Parathyroid adenoma (tissue), 2 donors: Measurements from ENCODE around the gene ALDH1L1.
"Not testable (repeated sequence)": the region's sequence is repeated elsewhere in the genome, so short reads cannot be mapped to it uniquely, and the experiment has no call there.

Experiments
- H2AFZ ChIP-seq: fragments of 300-600 bp; sonication (generic); one replicate; pipeline ENCODE4 v1.7.0; 2017; ENCODE audit warnings: antibody characterized with exemption, mild to moderate bottlenecking
- H3K27ac ChIP-seq: fragments of 300-600 bp; sonication (generic); one replicate; pipeline ENCODE4 v1.7.0; 2017
- H3K27me3 ChIP-seq: fragments of 300-600 bp; sonication (generic); one replicate; pipeline ENCODE4 v1.7.0; 2017; ENCODE audit warnings: low read length; ENCODE audit not compliant: control insufficient read depth, insufficient read depth
- H3K36me3 ChIP-seq: fragments of 300-600 bp; sonication (generic); one replicate; pipeline ENCODE4 v1.7.0; 2017; ENCODE audit warnings: low read length; ENCODE audit not compliant: control insufficient read depth, insufficient read depth
- H3K4me1 ChIP-seq: fragments of 300-600 bp; sonication (generic); one replicate; pipeline ENCODE4 v1.7.0; 2017; ENCODE audit warnings: control low read depth
- H3K4me2 ChIP-seq: fragments of 300-600 bp; sonication (generic); one replicate; pipeline ENCODE4 v1.7.0; 2017; ENCODE audit warnings: low read length
- H3K4me3 ChIP-seq: fragments of 300-600 bp; sonication (generic); one replicate; pipeline ENCODE4 v1.7.0; 2017; ENCODE audit warnings: low read depth, low read length
- H3K79me2 ChIP-seq: fragments of 300-600 bp; sonication (generic); one replicate; pipeline ENCODE4 v1.7.0; 2017; ENCODE audit warnings: control low read depth
- H3K9ac ChIP-seq: fragments of 300-600 bp; sonication (generic); one replicate; pipeline ENCODE4 v1.7.0; 2017; ENCODE audit warnings: mild to moderate bottlenecking
- H3K9me3 ChIP-seq: fragments of 300-600 bp; sonication (generic); one replicate; pipeline ENCODE4 v1.7.0; 2017; ENCODE audit warnings: low read length; ENCODE audit not compliant: control insufficient read depth
- TF ChIP-seq, protein P1 (sequence below): fragments of 300-600 bp; sonication (generic); IDR thresholded peaks from one replicate; pipeline ENCODE4 v1.7.0; 2017; ENCODE audit warnings: antibody characterized with exemption, mild to moderate bottlenecking
- donor health status: primary hyperparathyroidism.

Gene ALDH1L1

DNA sequence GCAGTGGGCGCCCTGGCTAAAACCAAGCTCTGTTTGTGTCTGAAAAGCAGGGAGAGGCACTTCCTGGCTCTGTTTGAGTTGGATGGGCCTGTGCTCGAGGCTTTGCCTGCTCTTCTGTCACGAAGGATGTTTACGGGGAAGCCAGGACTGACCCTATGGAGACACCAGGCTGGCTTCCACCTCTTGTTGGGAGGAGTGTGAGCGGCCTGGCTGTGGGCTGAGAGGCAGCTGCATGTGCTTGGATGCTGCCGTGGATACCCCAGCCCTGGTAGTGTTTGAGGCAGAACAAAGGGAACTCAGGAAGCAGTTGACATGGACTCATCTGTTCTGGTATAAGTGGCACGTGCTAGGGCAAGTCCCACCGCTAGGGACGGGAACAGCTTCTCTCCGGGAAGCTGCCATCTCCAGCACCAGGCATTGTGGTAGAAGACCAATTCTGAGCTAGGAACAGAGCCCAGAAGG is 78.8 kb downstream of the ALDH1L1 start:
- Histone ChIP-seq H3K27me3 (no peaks in the 10 kb centered on the region), H3K9me3 (no peaks in the 10 kb centered on the region), H3K4me2 (no peak overlapping the region), H3K27ac (no peak overlapping the region), H3K4me3 (no peak overlapping the region), H2AFZ (no peak overlapping the region), H3K79me2 (no peaks in the 10 kb centered on the region), H3K9ac (no peak overlapping the region), H3K4me1 (no peaks in the 10 kb centered on the region), H3K36me3 (no peaks in the 10 kb centered on the region)
- TF ChIP-seq, protein P1, sequence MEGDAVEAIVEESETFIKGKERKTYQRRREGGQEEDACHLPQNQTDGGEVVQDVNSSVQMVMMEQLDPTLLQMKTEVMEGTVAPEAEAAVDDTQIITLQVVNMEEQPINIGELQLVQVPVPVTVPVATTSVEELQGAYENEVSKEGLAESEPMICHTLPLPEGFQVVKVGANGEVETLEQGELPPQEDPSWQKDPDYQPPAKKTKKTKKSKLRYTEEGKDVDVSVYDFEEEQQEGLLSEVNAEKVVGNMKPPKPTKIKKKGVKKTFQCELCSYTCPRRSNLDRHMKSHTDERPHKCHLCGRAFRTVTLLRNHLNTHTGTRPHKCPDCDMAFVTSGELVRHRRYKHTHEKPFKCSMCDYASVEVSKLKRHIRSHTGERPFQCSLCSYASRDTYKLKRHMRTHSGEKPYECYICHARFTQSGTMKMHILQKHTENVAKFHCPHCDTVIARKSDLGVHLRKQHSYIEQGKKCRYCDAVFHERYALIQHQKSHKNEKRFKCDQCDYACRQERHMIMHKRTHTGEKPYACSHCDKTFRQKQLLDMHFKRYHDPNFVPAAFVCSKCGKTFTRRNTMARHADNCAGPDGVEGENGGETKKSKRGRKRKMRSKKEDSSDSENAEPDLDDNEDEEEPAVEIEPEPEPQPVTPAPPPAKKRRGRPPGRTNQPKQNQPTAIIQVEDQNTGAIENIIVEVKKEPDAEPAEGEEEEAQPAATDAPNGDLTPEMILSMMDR, result no peak

- Histone ChIP-seq H3K4me1 (no peaks in the 10 kb centered on the region), H3K9me3 (no peaks in the 10 kb centered on the region), H3K4me2 (no peak overlapping the region), H3K4me3 (no peak overlapping the region), H3K27ac (no peak overlapping the region), H3K27me3 (no peaks in the 10 kb centered on the region), H2AFZ (no peak overlapping the region), H3K9ac (no peak overlapping the region), H3K79me2 (no peaks in the 10 kb centered on the region), H3K36me3 (no peaks in the 10 kb centered on the region)
- TF ChIP-seq, protein P1, result no peak
Measured at GRCh38 chr3:126100634-126101301, 79.6 kb downstream of the ALDH1L1 start.

DNA sequence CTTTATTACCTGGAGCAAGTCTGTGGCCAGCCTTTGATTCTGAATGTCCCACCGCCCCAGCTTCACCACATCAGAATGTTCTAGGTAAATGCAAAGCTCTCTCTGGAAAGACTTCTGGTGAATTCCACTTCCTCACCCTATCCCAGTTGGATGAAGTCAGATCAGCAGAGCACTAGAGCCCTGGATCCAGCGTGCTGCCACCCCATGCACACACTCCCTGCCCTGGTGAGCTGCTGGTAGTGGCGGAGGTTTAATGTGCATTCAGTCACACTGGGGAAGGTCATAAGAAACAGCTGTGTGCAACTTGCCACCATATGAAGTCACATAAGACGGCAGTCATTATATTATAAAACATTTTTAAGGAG is 80.1 kb downstream of the ALDH1L1 start:
- H3K36me3 ChIP-seq, result no peaks in the 10 kb centered on the region
- H3K27me3 ChIP-seq, result no peaks in the 10 kb centered on the region
- H3K4me3 ChIP-seq, result no peak overlapping the region
- no peaks in the 10 kb centered on the region for H3K79me2 ChIP-seq
- no peak overlapping the region for H2AFZ ChIP-seq
- H3K4me2 ChIP-seq, result no peak overlapping the region
- H3K27ac ChIP-seq, result no peak overlapping the region
- H3K9me3 ChIP-seq, result no peaks in the 10 kb centered on the region
- H3K9ac ChIP-seq, result no peak overlapping the region
- H3K4me1 ChIP-seq, result no peaks in the 10 kb centered on the region
- TF ChIP-seq, protein P1, result no peak

DNA sequence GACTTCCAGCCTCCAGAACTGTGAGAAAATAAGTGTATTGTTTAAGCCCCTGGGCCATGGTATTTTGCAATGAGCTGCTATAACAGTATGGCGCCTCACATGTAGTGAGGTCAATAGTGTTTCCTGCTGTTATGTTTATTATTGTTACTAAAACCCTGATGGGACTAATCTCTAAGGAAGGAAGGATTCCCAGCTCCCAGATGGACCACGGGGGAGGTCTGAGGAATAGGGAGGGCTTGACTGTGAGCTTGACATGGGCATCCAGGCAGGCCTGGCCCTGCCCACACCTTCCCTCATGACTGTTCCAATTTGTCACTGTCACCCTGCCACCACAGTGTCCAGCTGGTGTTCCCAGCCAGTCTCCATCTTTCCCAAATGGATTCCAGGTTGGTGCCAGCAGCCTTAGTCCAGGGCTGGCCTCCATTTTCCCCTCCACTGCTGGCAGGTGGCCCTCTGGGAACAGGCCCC is 82.0 kb downstream of the ALDH1L1 start:
- H3K27me3 ChIP-seq, result no peaks in the 10 kb centered on the region
- no peaks in the 10 kb centered on the region for H3K9me3 ChIP-seq
- no peak overlapping the region for H3K9ac ChIP-seq
- H3K27ac ChIP-seq, result no peak overlapping the region
- no peak overlapping the region for H3K4me2 ChIP-seq
- no peaks in the 10 kb centered on the region for H3K36me3 ChIP-seq
- TF ChIP-seq, protein P1, result no peak
- no peaks in the 10 kb centered on the region for H3K4me1 ChIP-seq
- no peak overlapping the region for H2AFZ ChIP-seq
- H3K4me3 ChIP-seq, result no peak overlapping the region
- H3K79me2 ChIP-seq, result no peaks in the 10 kb centered on the region

GRCh38 chr3:126097801-126098200 is 82.6 kb downstream of the ALDH1L1 start:
- H3K9me3 ChIP-seq, result no peaks in the 10 kb centered on the region
- no peak overlapping the region for H3K4me3 ChIP-seq
- TF ChIP-seq, protein P1, result no peak
- H2AFZ ChIP-seq, result no peak overlapping the region
- no peak overlapping the region for H3K4me2 ChIP-seq
- no peaks in the 10 kb centered on the region for H3K36me3 ChIP-seq
- H3K79me2 ChIP-seq, result no peaks in the 10 kb centered on the region
- H3K27ac ChIP-seq, result no peak overlapping the region
- no peaks in the 10 kb centered on the region for H3K4me1 ChIP-seq
- no peaks in the 10 kb centered on the region for H3K27me3 ChIP-seq
- no peak overlapping the region for H3K9ac ChIP-seq

DNA sequence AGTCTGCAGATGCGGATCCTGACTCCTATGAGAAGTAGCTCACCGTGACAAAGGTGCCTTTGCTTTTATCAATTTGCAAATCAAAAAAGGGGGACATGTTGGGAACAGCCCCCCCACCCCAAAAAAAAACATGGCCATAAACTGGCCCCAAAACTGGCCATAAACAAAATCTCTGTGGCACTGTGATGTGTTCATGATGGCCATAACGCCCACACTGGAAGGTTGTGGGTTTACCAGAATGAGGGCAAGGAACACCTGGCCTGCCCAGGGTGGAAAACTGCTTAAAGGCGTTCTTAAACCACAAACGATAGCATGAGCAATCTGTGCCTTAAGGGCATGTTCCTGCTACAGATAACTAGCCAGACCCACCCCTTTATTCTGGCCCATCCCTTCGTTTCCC is 84.1 kb downstream of the ALDH1L1 start:
- not testable (repeated sequence) for H3K27ac ChIP-seq, H3K4me2 ChIP-seq, H3K9ac ChIP-seq, H3K79me2 ChIP-seq, H3K4me3 ChIP-seq, H3K27me3 ChIP-seq, H3K9me3 ChIP-seq, H3K36me3 ChIP-seq, H3K4me1 ChIP-seq, H2AFZ ChIP-seq

GRCh38 chr3:126092128-126092527 is 88.3 kb downstream of the ALDH1L1 start:
- not testable (repeated sequence) for H3K36me3 ChIP-seq, H3K4me3 ChIP-seq, H3K27ac ChIP-seq, H3K4me2 ChIP-seq, H3K27me3 ChIP-seq, H2AFZ ChIP-seq, H3K79me2 ChIP-seq, H3K9me3 ChIP-seq, H3K9ac ChIP-seq, H3K4me1 ChIP-seq
